Measurements from ENCODE around the gene HACD1. TPM values are rescaled to one million over a fixed set of nuclear protein-coding genes. Genes with fewer than 3 reads are reported as not detected.

Gene HACD1
- total RNA-seq, 2 donors from 2014 or later, result 12.1 to 35.3 TPM

GRCh38 chr10:17649052-17649451, 31.9 kb upstream of the HACD1 start:
- H3K36me3 ChIP-seq, result no peaks in the 10 kb centered on the region
- H3K4me1 ChIP-seq (replicated peaks), result no peaks in the 10 kb centered on the region
- no peaks in the 10 kb centered on the region for H3K27me3 ChIP-seq (replicated peaks; ENCODE audit: insufficient read depth)
- WGBS, result 95% methylated on average over 4 of the region's 4 CpGs
- no peaks in the 10 kb centered on the region for H3K9me3 ChIP-seq
- no peak overlapping the region for H3K4me3 ChIP-seq
- intact Hi-C loops (cut with DNase I), result no loop called here
- H3K27ac ChIP-seq, result no peak overlapping the region
- DNase-seq (ENCODE audit: low spot score), result no peak
- no peak for TF ChIP-seq CTCF (IDR thresholded peaks at IDR 0.05)
- TF ChIP-seq POLR2A (IDR thresholded peaks at IDR 0.05), result no peak
- TF ChIP-seq POLR2AphosphoS5 (IDR thresholded peaks at IDR 0.05), result no peak

GRCh38 chr10:17648243-17649035, 31.3 kb upstream of the HACD1 start:
- H3K4me3 ChIP-seq, result no peak overlapping the region
- DNase-seq (ENCODE audit: low spot score), result no peak
- H3K4me1 ChIP-seq (replicated peaks), result no peaks in the 10 kb centered on the region
- no peaks in the 10 kb centered on the region for H3K27me3 ChIP-seq (replicated peaks; ENCODE audit: insufficient read depth)
- H3K36me3 ChIP-seq, result no peaks in the 10 kb centered on the region
- WGBS, result 94% methylated on average over 10 of the region's 10 CpGs
- no peak overlapping the region for H3K27ac ChIP-seq
- TF ChIP-seq POLR2A (IDR thresholded peaks at IDR 0.05) (no peak), POLR2AphosphoS5 (IDR thresholded peaks at IDR 0.05) (no peak), CTCF (IDR thresholded peaks at IDR 0.05) (no peak)
- H3K9me3 ChIP-seq, result no peaks in the 10 kb centered on the region
- intact Hi-C loops (cut with DNase I), result no loop called here

- intact Hi-C loops (cut with DNase I), result no loop called here
- Histone ChIP-seq H3K4me1 (replicated peaks) (no peaks in the 10 kb centered on the region), H3K4me3 (no peak overlapping the region), H3K27ac (no peak overlapping the region), H3K27me3 (replicated peaks; ENCODE audit: insufficient read depth) (no peaks in the 10 kb centered on the region), H3K36me3 (no peaks in the 10 kb centered on the region), H3K9me3 (no peaks in the 10 kb centered on the region)
- TF ChIP-seq POLR2A (IDR thresholded peaks at IDR 0.05) (no peak), POLR2AphosphoS5 (IDR thresholded peaks at IDR 0.05) (no peak), CTCF (IDR thresholded peaks at IDR 0.05) (no peak)
- no peak for DNase-seq (ENCODE audit: low spot score)
- WGBS, result 79% methylated on average over 3 of the region's 3 CpGs
Observed at GRCh38 chr10:17647326-17647725, 30.2 kb upstream of the HACD1 start.

- 52% methylated on average over 6 of the region's 6 CpGs for WGBS
- Histone ChIP-seq H3K4me1 (replicated peaks) (no peaks in the 10 kb centered on the region), H3K36me3 (no peaks in the 10 kb centered on the region), H3K27me3 (replicated peaks; ENCODE audit: insufficient read depth) (no peaks in the 10 kb centered on the region), H3K9me3 (no peaks in the 10 kb centered on the region), H3K27ac (no peak overlapping the region), H3K4me3 (no peak overlapping the region)
- DNase-seq (ENCODE audit: low spot score), result no peak
- intact Hi-C loops (cut with DNase I), result no loop called here
- no peak for TF ChIP-seq POLR2A (IDR thresholded peaks at IDR 0.05)
- TF ChIP-seq CTCF (IDR thresholded peaks at IDR 0.05), result no peak
- TF ChIP-seq POLR2AphosphoS5 (IDR thresholded peaks at IDR 0.05), result no peak
Observed at GRCh38 chr10:17645621-17646345, 28.6 kb upstream of the HACD1 start.

Measured in prostate gland (tissue), 2 donors.